Memory B cell (primary cell): ENCODE measurements around the gene ADAMTS7.
"Not testable (repeated sequence)": the region's sequence is repeated elsewhere in the genome, so short reads cannot be mapped to it uniquely, and the experiment has no call there.

Experiments used
- ATAC-seq: fragments of 150-1000 bp; cut with Tn5 transposase; 2 replicates; pipeline ENCODE4 v1.10.0; 2021; ENCODE audit warnings: low read depth, mild to moderate bottlenecking, moderate library complexity
- DNase-seq, 2 donors: peaks; one replicate each; pipeline ENCODE4 v3.0.0; 2022; ENCODE audit warnings: low spot score in 2 of 2
- H3K27ac Mint-ChIP-seq: one replicate; pipeline ENCODE4 v1.8.0; 2022; ENCODE audit warnings: mild to moderate bottlenecking, moderate library complexity, mixed read lengths
- H3K27me3 Mint-ChIP-seq: one replicate; pipeline ENCODE4 v1.8.0; 2022; ENCODE audit warnings: mixed read lengths
- H3K36me3 Mint-ChIP-seq: one replicate; pipeline ENCODE4 v1.8.0; 2022; ENCODE audit warnings: mild to moderate bottlenecking, mixed read lengths
- H3K4me1 Mint-ChIP-seq: one replicate; pipeline ENCODE4 v1.8.0; 2022; ENCODE audit warnings: mixed read lengths
- H3K4me3 Mint-ChIP-seq: one replicate; pipeline ENCODE4 v1.8.0; 2022; ENCODE audit warnings: mild to moderate bottlenecking, moderate library complexity, mixed read lengths
- H3K9me3 Mint-ChIP-seq: one replicate; pipeline ENCODE4 v1.8.0; 2022; ENCODE audit warnings: mixed read lengths

The ADAMTS7 gene

GRCh38 chr15:78771020-78771419 is 40.2 kb downstream of the ADAMTS7 start:
- not testable (repeated sequence) for H3K27me3 Mint-ChIP-seq, H3K9me3 Mint-ChIP-seq, H3K4me1 Mint-ChIP-seq, DNase-seq, H3K36me3 Mint-ChIP-seq, H3K4me3 Mint-ChIP-seq, H3K27ac Mint-ChIP-seq, ATAC-seq

GRCh38 chr15:78769473-78770225 is 41.6 kb downstream of the ADAMTS7 start:
- H3K27ac Mint-ChIP-seq: peak overlapping the region; percentile 17
- H3K4me1 Mint-ChIP-seq, H3K9me3 Mint-ChIP-seq, DNase-seq, H3K4me3 Mint-ChIP-seq, H3K36me3 Mint-ChIP-seq, H3K27me3 Mint-ChIP-seq, ATAC-seq: not testable (repeated sequence)

- Mint-ChIP-seq H3K9me3 (no peaks in the 10 kb centered on the region), H3K4me1 (peaks cover 9% of the 10 kb centered on the region), H3K27me3 (peaks cover 3% of the 10 kb centered on the region), H3K36me3 (no peaks in the 10 kb centered on the region), H3K4me3 (no peak overlapping the region), H3K27ac (peak overlapping the region; percentile 17)
- no peak for ATAC-seq
- no peak for DNase-seq
Observed at GRCh38 chr15:78768531-78769408, 42.5 kb downstream of the ADAMTS7 start.

GRCh38 chr15:78768096-78768495 is 43.2 kb downstream of the ADAMTS7 start:
- H3K4me3 Mint-ChIP-seq: no peak overlapping the region
- H3K27ac Mint-ChIP-seq: no peak overlapping the region
- no peaks in the 10 kb centered on the region for H3K9me3 Mint-ChIP-seq
- no peaks in the 10 kb centered on the region for H3K36me3 Mint-ChIP-seq
- ATAC-seq (no peak), DNase-seq (no peak)
- peaks cover 3% of the 10 kb centered on the region for H3K27me3 Mint-ChIP-seq
- H3K4me1 Mint-ChIP-seq: peaks cover 12% of the 10 kb centered on the region

GRCh38 chr15:78767331-78767951 is 43.8 kb downstream of the ADAMTS7 start:
- ATAC-seq: no peak
- Mint-ChIP-seq H3K27me3 (peaks cover 3% of the 10 kb centered on the region), H3K9me3 (no peaks in the 10 kb centered on the region), H3K36me3 (no peaks in the 10 kb centered on the region), H3K4me1 (peaks cover 12% of the 10 kb centered on the region), H3K27ac (no peak overlapping the region), H3K4me3 (no peak overlapping the region)
- DNase-seq: no peak

- H3K36me3 Mint-ChIP-seq, H3K27me3 Mint-ChIP-seq, H3K4me3 Mint-ChIP-seq, ATAC-seq, H3K27ac Mint-ChIP-seq, H3K9me3 Mint-ChIP-seq: not testable (repeated sequence)
- peak in 1 of 2 donors; percentile 8 for DNase-seq
- H3K4me1 Mint-ChIP-seq: peaks cover 14% of the 10 kb centered on the region
Observed at GRCh38 chr15:78766641-78767071, 44.6 kb downstream of the ADAMTS7 start.

GRCh38 chr15:78766041-78766440 is 45.2 kb downstream of the ADAMTS7 start:
- ATAC-seq: no peak
- peaks cover 21% of the 10 kb centered on the region for H3K4me1 Mint-ChIP-seq
- no peak overlapping the region for H3K4me3 Mint-ChIP-seq
- no peaks in the 10 kb centered on the region for H3K9me3 Mint-ChIP-seq
- no peaks in the 10 kb centered on the region for H3K36me3 Mint-ChIP-seq
- H3K27me3 Mint-ChIP-seq: peaks cover 3% of the 10 kb centered on the region
- no peak overlapping the region for H3K27ac Mint-ChIP-seq
- peak in 1 of 2 donors; percentile 8 for DNase-seq

- not testable (repeated sequence) for H3K4me3 Mint-ChIP-seq, H3K9me3 Mint-ChIP-seq, ATAC-seq, H3K27me3 Mint-ChIP-seq, H3K36me3 Mint-ChIP-seq, H3K27ac Mint-ChIP-seq
- DNase-seq: peak in 1 of 2 donors; percentile 10
- H3K4me1 Mint-ChIP-seq: peaks cover 26% of the 10 kb centered on the region
Observed at GRCh38 chr15:78765154-78765860, 46.0 kb downstream of the ADAMTS7 start.

- not testable (repeated sequence) for ATAC-seq, H3K4me3 Mint-ChIP-seq, H3K27me3 Mint-ChIP-seq, H3K9me3 Mint-ChIP-seq, H3K36me3 Mint-ChIP-seq, H3K27ac Mint-ChIP-seq
- H3K4me1 Mint-ChIP-seq: peaks cover 28% of the 10 kb centered on the region
- peak in 1 of 2 donors; percentile 9 for DNase-seq
Observed at GRCh38 chr15:78764340-78765153, 46.7 kb downstream of the ADAMTS7 start.

GRCh38 chr15:78763796-78764241 is 47.4 kb downstream of the ADAMTS7 start:
- peaks cover 2% of the 10 kb centered on the region for H3K27me3 Mint-ChIP-seq
- no peak for ATAC-seq
- peaks cover 27% of the 10 kb centered on the region for H3K4me1 Mint-ChIP-seq
- no peaks in the 10 kb centered on the region for H3K9me3 Mint-ChIP-seq
- H3K36me3 Mint-ChIP-seq: no peaks in the 10 kb centered on the region
- no peak for DNase-seq
- H3K4me3 Mint-ChIP-seq: no peak overlapping the region
- H3K27ac Mint-ChIP-seq: no peak overlapping the region

- Mint-ChIP-seq H3K36me3 (no peaks in the 10 kb centered on the region), H3K27ac (no peak overlapping the region), H3K9me3 (no peaks in the 10 kb centered on the region), H3K4me3 (no peak overlapping the region), H3K27me3 (peaks cover 2% of the 10 kb centered on the region), H3K4me1 (peaks cover 32% of the 10 kb centered on the region)
- ATAC-seq (no peak), DNase-seq (peak in 1 of 2 donors; percentile 18)
Observed at GRCh38 chr15:78762985-78763795, 48.1 kb downstream of the ADAMTS7 start.

GRCh38 chr15:78762386-78762961 is 48.8 kb downstream of the ADAMTS7 start:
- not testable (repeated sequence) for H3K27ac Mint-ChIP-seq, H3K4me3 Mint-ChIP-seq, H3K27me3 Mint-ChIP-seq, H3K36me3 Mint-ChIP-seq, H3K9me3 Mint-ChIP-seq, ATAC-seq
- peak in 1 of 2 donors; percentile 11 for DNase-seq
- H3K4me1 Mint-ChIP-seq: peaks cover 33% of the 10 kb centered on the region
